Right lobe of liver (tissue), 6 donors: ENCODE results near the gene NIPA2. TPM values are rescaled to one million over a fixed set of nuclear protein-coding genes. Genes with fewer than 3 reads are reported as not detected.
A peak's percentile ranks its signal among the peaks of the same experiment; 100 is the strongest.

ENCODE experiments used
- ATAC-seq, 4 donors: fragments of 200-7000 bp; cut with Tn5 transposase; one replicate each; pipeline ENCODE4 v1.9.1; 2020; ENCODE audit warnings: mild to moderate bottlenecking in 4 of 4, moderate library complexity in 4 of 4
- DNase-seq, 3 donors: peaks; one replicate each; pipeline ENCODE4 v3.0.0-alpha.2; 2020
- H3K27ac ChIP-seq, 3 donors: fragments of 200-600 bp; one replicate each; pipeline ENCODE4 v1.8.0; 2022
- H3K27me3 ChIP-seq, 2 donors: fragments of 200-600 bp; one replicate each; pipeline ENCODE4 v1.8.0; 2022
- H3K36me3 ChIP-seq, 4 donors: fragments of 200-600 bp; sonication (generic) in 1 of 4; one replicate each; pipeline versions ENCODE4 v1.5.1 to v1.8.0; 2017 to 2022; ENCODE audit warnings: control low read depth in 1 of 4
- H3K4me1 ChIP-seq, 4 donors: fragments of 200-600 bp; sonication (generic) in 1 of 4; one replicate each; pipeline versions ENCODE4 v1.5.1 to v1.8.0; 2017 to 2022; ENCODE audit warnings: control low read depth in 1 of 4
- H3K4me3 ChIP-seq, 3 donors: fragments of 200-600 bp; one replicate each; pipeline ENCODE4 v1.8.0; 2022
- H3K9me3 ChIP-seq, 4 donors: fragments of 200-600 bp; sonication (generic) in 1 of 4; one replicate each; pipeline versions ENCODE4 v1.5.1 to v1.8.0; 2017 to 2022; ENCODE audit warnings: control low read depth in 1 of 4
- POLR2A ChIP-seq: fragments of 450-650 bp; IDR thresholded peaks from one replicate; pipeline ENCODE4 v1.6.1; 2017; ENCODE audit warnings: antibody characterized with exemption, mild to moderate bottlenecking
- WGBS: methylation state at CpG from one replicate; pipeline ENCODE4 v1.1.6; 2018; ENCODE audit warnings: low coverage, low lambda C conversion rate; ENCODE audit not compliant: insufficient coverage; ENCODE audit errors: missing lambda C conversion rate; 5-methylcytosine and 5-hydroxymethylcytosine counted together
- intact Hi-C, 2 donors: fragments of 100-400 bp; cut with DNase I; formaldehyde crosslinking; loops; one replicate each; pipeline versions ENCODE4 v1.11.2 to v1.14.1; 2022
- total RNA-seq, 6 experiments: library from RNA; depleted of rRNA in 2 of 6; stranded (reverse); fragments of >200 nt in 2 of 6; fragmentation: NEBNext Ultra II Directional in 3 of 6; extraction: Animal tissue kit (Norgen Biotek cat#: 25700) in 3 of 6; gene quantifications; one replicate each; pipeline versions ENCODE4 v1.1.0 to v1.2.4, GENCODE V29; 2016 to 2023
- TF ChIP-seq, protein P1 (sequence below), 4 donors: fragments of 200-600 bp in 3 of 4; fragments of 450-650 bp in 1 of 4; IDR thresholded peaks; one replicate each; pipeline versions ENCODE4 v1.5.1 to v1.8.0; 2016 to 2022; ENCODE audit warnings: antibody characterized with exemption in 4 of 4, mild to moderate bottlenecking in 2 of 4
- donor health status: DM: no; HTN: yes; CAD: no.
- donor health status: DM: no; HTN: no; CAD: no.
- donor health status: DM: no; HTN: no; CAD: no.
- donor health status: DM: no; HTN: yes; CAD: no.
- donor health status: DM: no; HTN: yes; CAD: no.

The NIPA2 gene
- total RNA-seq, 6 experiments from 2014 or later, result 15.1 to 27.9 (median 21.3) TPM

DNA sequence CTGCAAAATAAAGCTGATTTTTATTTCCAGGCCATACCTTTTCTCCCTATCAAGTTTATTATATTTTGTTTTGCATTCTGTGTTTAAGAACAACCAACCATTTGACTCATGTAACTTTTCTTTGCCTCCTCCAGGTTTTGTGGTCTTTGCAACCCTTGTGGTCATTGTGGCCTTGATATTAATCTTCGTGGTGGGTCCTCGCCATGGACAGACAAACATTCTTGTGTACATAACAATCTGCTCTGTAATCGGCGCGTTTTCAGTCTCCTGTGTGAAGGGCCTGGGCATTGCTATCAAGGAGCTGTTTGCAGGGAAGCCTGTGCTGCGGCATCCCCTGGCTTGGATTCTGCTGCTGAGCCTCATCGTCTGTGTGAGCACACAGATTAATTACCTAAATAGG is 27.6 kb downstream of the NIPA2 start:
- intact Hi-C loops, result no loop called here
- peaks cover 0 to 62% (median 16%) of the 10 kb centered on the region in 4 donors for H3K36me3 ChIP-seq
- H3K4me3 ChIP-seq, result no peak overlapping the region
- no peak for ATAC-seq
- DNase-seq, result no peak
- 83% methylated on average over 4 of the region's 7 CpGs for WGBS
- TF ChIP-seq POLR2A, result no peak
- TF ChIP-seq, protein P1, sequence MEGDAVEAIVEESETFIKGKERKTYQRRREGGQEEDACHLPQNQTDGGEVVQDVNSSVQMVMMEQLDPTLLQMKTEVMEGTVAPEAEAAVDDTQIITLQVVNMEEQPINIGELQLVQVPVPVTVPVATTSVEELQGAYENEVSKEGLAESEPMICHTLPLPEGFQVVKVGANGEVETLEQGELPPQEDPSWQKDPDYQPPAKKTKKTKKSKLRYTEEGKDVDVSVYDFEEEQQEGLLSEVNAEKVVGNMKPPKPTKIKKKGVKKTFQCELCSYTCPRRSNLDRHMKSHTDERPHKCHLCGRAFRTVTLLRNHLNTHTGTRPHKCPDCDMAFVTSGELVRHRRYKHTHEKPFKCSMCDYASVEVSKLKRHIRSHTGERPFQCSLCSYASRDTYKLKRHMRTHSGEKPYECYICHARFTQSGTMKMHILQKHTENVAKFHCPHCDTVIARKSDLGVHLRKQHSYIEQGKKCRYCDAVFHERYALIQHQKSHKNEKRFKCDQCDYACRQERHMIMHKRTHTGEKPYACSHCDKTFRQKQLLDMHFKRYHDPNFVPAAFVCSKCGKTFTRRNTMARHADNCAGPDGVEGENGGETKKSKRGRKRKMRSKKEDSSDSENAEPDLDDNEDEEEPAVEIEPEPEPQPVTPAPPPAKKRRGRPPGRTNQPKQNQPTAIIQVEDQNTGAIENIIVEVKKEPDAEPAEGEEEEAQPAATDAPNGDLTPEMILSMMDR (IDR thresholded peaks at IDR 0.05), result no peak
- H3K9me3 ChIP-seq, result no peaks in the 10 kb centered on the region
- no peaks in the 10 kb centered on the region for H3K27me3 ChIP-seq
- no peak overlapping the region for H3K27ac ChIP-seq
- H3K4me1 ChIP-seq, result no peaks in the 10 kb centered on the region

DNA sequence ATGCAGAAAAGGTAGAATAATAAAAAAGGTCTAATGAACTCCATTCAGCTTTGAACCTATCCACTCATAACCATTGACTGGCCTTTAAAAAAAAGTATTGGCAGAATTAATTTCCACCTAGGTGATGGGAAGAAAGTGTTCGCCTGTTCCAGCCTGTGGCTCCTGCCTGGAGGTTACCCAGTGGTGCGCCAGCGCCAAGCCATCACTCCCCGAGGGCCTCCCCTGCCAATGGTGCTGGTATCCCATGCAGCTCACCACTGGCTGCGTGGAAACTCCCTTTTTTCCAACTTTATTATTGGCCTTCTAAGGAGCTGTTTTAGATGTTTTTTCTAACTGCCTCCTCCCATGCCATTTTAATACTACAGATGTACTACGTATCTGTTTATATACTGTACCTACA is 29.4 kb downstream of the NIPA2 start:
- intact Hi-C loops, result no loop called here
- Histone ChIP-seq H3K9me3 (no peaks in the 10 kb centered on the region), H3K36me3 (peaks cover 5 to 70% (median 19%) of the 10 kb centered on the region in 4 donors), H3K4me1 (no peaks in the 10 kb centered on the region), H3K4me3 (no peak overlapping the region), H3K27me3 (no peaks in the 10 kb centered on the region), H3K27ac (no peak overlapping the region)
- DNase-seq (no peak), ATAC-seq (no peak)
- 90% methylated on average over 6 of the region's 6 CpGs for WGBS
- TF ChIP-seq, protein P1 (IDR thresholded peaks at IDR 0.05), result no peak
- no peak for TF ChIP-seq POLR2A

DNA sequence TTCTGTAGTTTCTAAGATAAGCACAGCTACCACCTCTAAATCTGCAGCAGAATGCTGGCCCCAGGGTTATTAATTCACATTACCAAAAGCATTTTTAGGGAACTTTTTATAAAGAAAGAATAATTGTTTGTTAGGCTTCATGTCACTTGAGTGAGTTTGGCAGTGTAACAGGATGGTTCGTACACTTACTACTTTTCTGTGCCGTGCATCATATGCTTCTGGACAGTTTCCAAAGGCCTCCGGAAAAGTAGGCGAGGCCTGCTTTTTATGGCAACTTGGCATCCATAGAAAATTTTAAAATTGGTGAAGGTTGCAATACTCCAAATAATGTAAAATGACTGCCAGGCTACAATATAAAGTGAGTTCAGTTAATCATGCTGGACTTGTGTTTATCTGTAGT is 30.0 kb downstream of the NIPA2 start:
- no peak overlapping the region for H3K27ac ChIP-seq
- ATAC-seq (no peak), DNase-seq (no peak)
- intact Hi-C loops, result no loop called here
- peaks cover 9 to 76% (median 24%) of the 10 kb centered on the region in 4 donors for H3K36me3 ChIP-seq
- no peak overlapping the region for H3K4me3 ChIP-seq
- no peaks in the 10 kb centered on the region for H3K27me3 ChIP-seq
- TF ChIP-seq, protein P1 (IDR thresholded peaks at IDR 0.05), result no peak
- no peak for TF ChIP-seq POLR2A
- no peaks in the 10 kb centered on the region for H3K9me3 ChIP-seq
- 90% methylated on average over 4 of the region's 4 CpGs for WGBS
- no peaks in the 10 kb centered on the region for H3K4me1 ChIP-seq

DNA sequence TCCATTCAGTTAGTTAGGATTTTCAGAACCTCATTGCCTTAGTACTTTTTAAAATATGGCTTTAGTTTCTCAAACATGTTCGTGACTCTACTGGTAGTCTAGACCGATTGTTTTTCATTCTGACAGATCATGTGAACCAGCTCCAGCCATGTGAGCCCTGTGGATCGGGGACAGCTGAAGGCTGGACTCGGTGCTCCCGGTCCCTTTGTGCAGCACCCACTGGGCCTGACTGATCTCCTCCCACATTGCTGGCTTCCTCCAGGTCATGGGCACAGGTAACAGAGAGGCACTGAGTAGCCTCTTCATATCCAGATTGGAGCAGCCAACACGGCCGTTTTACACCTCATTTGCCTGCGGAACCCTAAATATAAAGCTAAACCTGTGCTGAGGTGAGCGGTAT is 30.5 kb downstream of the NIPA2 start:
- H3K4me1 ChIP-seq, result no peaks in the 10 kb centered on the region
- intact Hi-C loops, result no loop called here
- H3K4me3 ChIP-seq, result no peak overlapping the region
- TF ChIP-seq, protein P1 (IDR thresholded peaks at IDR 0.05), result no peak
- no peak for TF ChIP-seq POLR2A
- DNase-seq (no peak), ATAC-seq (peak in 1 of 4 donors; percentile 23)
- H3K9me3 ChIP-seq, result no peaks in the 10 kb centered on the region
- peaks cover 10 to 80% (median 26%) of the 10 kb centered on the region in 4 donors for H3K36me3 ChIP-seq
- H3K27ac ChIP-seq, result no peak overlapping the region
- 92% methylated on average over 6 of the region's 9 CpGs for WGBS
- H3K27me3 ChIP-seq, result no peaks in the 10 kb centered on the region

DNA sequence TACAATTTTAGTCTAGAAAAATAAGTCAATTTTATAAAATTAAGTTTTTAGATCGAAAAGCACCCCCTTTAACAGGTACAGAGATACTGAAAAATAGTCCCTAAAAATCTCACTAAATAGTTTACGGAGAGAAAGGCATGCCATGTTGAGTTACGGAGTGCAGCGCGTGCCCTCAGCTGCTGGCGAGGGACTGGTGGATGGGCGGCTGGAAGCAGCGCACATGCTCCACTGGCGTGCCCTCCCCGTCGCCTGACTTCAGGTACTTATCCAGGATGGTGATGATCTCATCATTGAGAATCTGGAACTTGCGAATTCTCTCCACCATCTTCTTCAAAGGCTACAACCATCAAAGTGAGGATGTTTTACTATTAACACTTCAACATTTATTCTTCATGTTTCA is 31.4 kb downstream of the NIPA2 start:
- intact Hi-C loops, result no loop called here
- 97% methylated on average over 5 of the region's 12 CpGs for WGBS
- no peaks in the 10 kb centered on the region for H3K27me3 ChIP-seq

More for the DNA sequence above, 31.4 kb downstream of the NIPA2 start:
- DNase-seq (no peak), ATAC-seq (no peak)
- Histone ChIP-seq H3K27ac (no peak overlapping the region), H3K9me3 (no peaks in the 10 kb centered on the region), H3K36me3 (peaks cover 13 to 90% (median 30%) of the 10 kb centered on the region in 4 donors), H3K4me3 (no peak overlapping the region), H3K4me1 (no peaks in the 10 kb centered on the region)
- TF ChIP-seq, protein P1 (IDR thresholded peaks at IDR 0.05), result no peak
- no peak for TF ChIP-seq POLR2A
